Caco-2 (cell line): ENCODE data around the gene UBE2J2. TPM values are rescaled to one million over a fixed set of nuclear protein-coding genes. Genes with fewer than 3 reads are reported as not detected.

Source experiments
- BruUV-seq: library from RNA; stranded (reverse); fragments of 400-500 nt; replicated peaks from 2 replicates; lab custom pipeline; 2021; lab: Mats Ljungman, UMichigan
- CTCF ChIA-PET: fragments of 300-600 bp; sonication (Branson Sonifier 250); formaldehyde crosslinking; loops from one replicate; lab custom pipeline; 2022; ENCODE audit warnings: antibody characterized with exemption; lab: Charles Lee
- POLR2A ChIA-PET: fragments of 300-600 bp; sonication (Branson Sonifier 250); formaldehyde crosslinking; loops from one replicate; lab custom pipeline; 2022; ENCODE audit warnings: antibody characterized with exemption; lab: Charles Lee
- DNase-seq, 2 experiments: peaks; one replicate each; pipeline versions ENCODE4 v3.0.0 to v3.0.0-alpha.2; 2020 to 2022
- H3K27me3 ChIP-seq: replicated peaks from 2 replicates; pipeline ENCODE4 v1.6.0; 2011; ENCODE audit warnings: low read length; ENCODE audit not compliant: control insufficient read depth, insufficient read depth
- H3K36me3 ChIP-seq: 2 replicates; pipeline ENCODE4 v1.5.1; 2011; ENCODE audit warnings: low read length; ENCODE audit not compliant: control insufficient read depth, insufficient read depth
- H3K4me1 ChIP-seq: fragments of 250-450 bp; sonication (Bioruptor Pico); 2 replicates; pipeline ENCODE4 v1.5.1; 2020; ENCODE audit warnings: mild to moderate bottlenecking
- H3K4me3 ChIP-seq: 2 replicates; pipeline ENCODE4 v1.5.1; 2011; ENCODE audit warnings: low read depth, mild to moderate bottlenecking, control low read depth, low read length
- H3K9me3 ChIP-seq: fragments of 250-450 bp; sonication (Bioruptor Pico); 2 replicates; pipeline ENCODE4 v1.5.1; 2020; ENCODE audit warnings: mild to moderate bottlenecking, moderate library complexity
- H3K27ac Mint-ChIP-seq: one replicate; pipeline ENCODE4 v1.8.0; 2022; ENCODE audit warnings: mixed read lengths; ENCODE audit not compliant: unreplicated experiment
- H3K27me3 Mint-ChIP-seq: one replicate; pipeline ENCODE4 v1.8.0; 2022; ENCODE audit warnings: mixed read lengths; ENCODE audit not compliant: insufficient read depth, unreplicated experiment
- H3K36me3 Mint-ChIP-seq: one replicate; pipeline ENCODE4 v1.8.0; 2022; ENCODE audit warnings: mild to moderate bottlenecking, mixed read lengths; ENCODE audit not compliant: insufficient read depth, unreplicated experiment
- H3K4me1 Mint-ChIP-seq: one replicate; pipeline ENCODE4 v1.8.0; 2022; ENCODE audit warnings: low read depth, mixed read lengths; ENCODE audit not compliant: unreplicated experiment
- H3K4me3 Mint-ChIP-seq: one replicate; pipeline ENCODE4 v1.8.0; 2022; ENCODE audit warnings: mild to moderate bottlenecking, moderate library complexity, mixed read lengths; ENCODE audit not compliant: unreplicated experiment
- H3K9me3 Mint-ChIP-seq: one replicate; pipeline ENCODE4 v1.8.0; 2022; ENCODE audit warnings: mixed read lengths; ENCODE audit not compliant: unreplicated experiment
- CTCF ChIP-seq, 2 experiments: fragments of 200-600 bp in 1 of 2; IDR thresholded peaks; 1 replicate in 1 of 2; 2 replicates in 1 of 2; pipeline versions ENCODE4 v1.5.1 to v1.8.0; 2011 to 2022; ENCODE audit warnings: antibody characterized with exemption in 1 of 2, control low read depth in 1 of 2, inconsistent platforms in 1 of 2, low read depth in 1 of 2, low read length in 1 of 2, mild to moderate bottlenecking in 1 of 2, moderate library complexity in 1 of 2; ENCODE audit not compliant: insufficient read depth in 1 of 2, severe bottlenecking in 1 of 2, unreplicated experiment in 1 of 2
- intact Hi-C: fragments of 100-400 bp; cut with micrococcal nuclease; formaldehyde crosslinking; loops from one replicate; pipeline ENCODE4 v1.10.0; 2022; ENCODE audit not compliant: unreplicated experiment
- total RNA-seq: library from RNA; stranded (reverse); gene quantifications from 2 replicates; pipeline ENCODE4 v1.2.3, GENCODE V29; 2022

UBE2J2 gene
- total RNA-seq, 1 experiment from 2014 or later = 57.2 TPM

- H3K36me3 Mint-ChIP-seq = peaks cover 14% of the 10 kb centered on the region
- CTCF ChIA-PET = interaction anchor here (0.6 kb wide), 1 partner anchor 171 kb away, joined by 4 read pairs; no protein-coding TSS in a partner anchor
- no TSS peak for BruUV-seq
- no peak overlapping the region for H3K27ac Mint-ChIP-seq
- H3K36me3 ChIP-seq = no peaks in the 10 kb centered on the region
- no peaks in the 10 kb centered on the region for H3K9me3 ChIP-seq
- TF ChIP-seq CTCF (IDR thresholded peaks at IDR 0.05; ENCODE audit: insufficient read depth in 1 of 2, low read depth in 1 of 2, low read length in 1 of 2, severe bottlenecking in 1 of 2, unreplicated experiment in 1 of 2) = no peak
- intact Hi-C loops = no loop called here
- peaks cover 3% of the 10 kb centered on the region for H3K27me3 Mint-ChIP-seq
- POLR2A ChIA-PET = no interaction called here
- no peaks in the 10 kb centered on the region for H3K4me1 Mint-ChIP-seq
- H3K4me1 ChIP-seq = no peaks in the 10 kb centered on the region; the same call in 1 of the 2 replicates
- peaks cover 8% of the 10 kb centered on the region for H3K9me3 Mint-ChIP-seq
- H3K4me3 Mint-ChIP-seq = no peak overlapping the region
- DNase-seq = no peak
- H3K27me3 ChIP-seq = no peaks in the 10 kb centered on the region
- no peak overlapping the region for H3K4me3 ChIP-seq
Measured at GRCh38 chr1:1287288-1288110, 13.8 kb upstream of the UBE2J2 start.

DNA sequence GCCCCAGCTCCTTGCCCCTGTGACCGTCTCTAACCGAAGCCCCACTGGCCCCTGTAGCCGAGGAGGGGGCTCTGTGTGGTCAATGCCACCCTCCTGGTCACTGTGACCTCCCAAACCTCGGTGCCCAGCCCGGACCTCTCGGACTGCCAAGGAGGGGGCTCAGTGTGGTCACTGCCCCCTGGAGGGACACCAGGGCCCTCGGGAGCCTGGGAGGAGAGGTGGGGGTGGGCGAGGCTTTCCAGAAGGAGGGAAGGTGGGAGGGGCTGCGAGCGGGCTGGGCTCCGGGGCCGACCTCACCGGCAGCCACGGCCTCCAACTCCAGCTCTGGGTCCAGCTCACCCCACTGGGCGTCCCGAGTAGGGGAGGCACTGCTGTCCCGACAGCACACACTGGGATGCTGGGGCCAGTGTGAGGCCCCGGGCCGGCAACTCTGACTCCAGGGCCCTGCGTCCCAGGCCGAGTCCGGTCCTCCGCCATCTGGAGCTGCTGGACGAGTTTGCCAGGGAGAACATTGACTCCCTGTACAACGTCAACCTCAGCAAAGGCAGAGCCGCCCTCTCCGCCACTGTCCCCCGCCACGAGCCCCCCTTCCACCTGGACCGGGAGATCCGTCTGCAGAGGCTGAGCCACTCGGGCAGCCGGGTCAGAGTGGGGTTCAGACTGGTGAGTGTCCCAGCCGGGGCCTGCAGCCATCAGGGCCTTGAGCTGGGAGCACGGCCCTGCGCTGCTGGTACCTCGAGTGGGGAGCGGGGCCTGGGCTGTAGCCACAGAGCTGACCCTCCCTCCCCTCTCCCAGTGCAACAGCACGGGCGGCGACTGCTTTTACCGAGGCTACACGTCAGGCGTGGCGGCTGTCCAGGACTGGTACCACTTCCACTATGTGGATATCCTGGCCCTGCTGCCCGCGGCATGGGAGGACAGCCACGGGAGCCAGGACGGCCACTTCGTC lies 12.9 kb upstream of the UBE2J2 start:
- Histone ChIP-seq H3K4me3 (no peak overlapping the region), H3K36me3 (no peaks in the 10 kb centered on the region), H3K9me3 (no peaks in the 10 kb centered on the region), H3K27me3 (no peaks in the 10 kb centered on the region), H3K4me1 (no peaks in the 10 kb centered on the region; the same call in 1 of the 2 replicates)
- H3K9me3 Mint-ChIP-seq = peaks cover 8% of the 10 kb centered on the region
- BruUV-seq = no TSS peak
- no peak for TF ChIP-seq CTCF (IDR thresholded peaks at IDR 0.05; ENCODE audit: insufficient read depth in 1 of 2, low read depth in 1 of 2, low read length in 1 of 2, severe bottlenecking in 1 of 2, unreplicated experiment in 1 of 2)
- CTCF ChIA-PET = no interaction called here
- peaks cover 3% of the 10 kb centered on the region for H3K27me3 Mint-ChIP-seq
- no peak for DNase-seq
- POLR2A ChIA-PET = no interaction called here
- no peaks in the 10 kb centered on the region for H3K4me1 Mint-ChIP-seq
- H3K36me3 Mint-ChIP-seq = peaks cover 9% of the 10 kb centered on the region
- no peak overlapping the region for H3K4me3 Mint-ChIP-seq
- H3K27ac Mint-ChIP-seq = no peak overlapping the region
- intact Hi-C loops = no loop called here

GRCh38 chr1:1285611-1286311 lies 12.1 kb upstream of the UBE2J2 start:
- TF ChIP-seq CTCF (IDR thresholded peaks at IDR 0.05; ENCODE audit: insufficient read depth in 1 of 2, low read depth in 1 of 2, low read length in 1 of 2, severe bottlenecking in 1 of 2, unreplicated experiment in 1 of 2) = no peak
- Mint-ChIP-seq H3K27ac (no peak overlapping the region), H3K9me3 (peaks cover 8% of the 10 kb centered on the region), H3K4me3 (no peak overlapping the region), H3K36me3 (peaks cover 9% of the 10 kb centered on the region), H3K27me3 (peaks cover 3% of the 10 kb centered on the region), H3K4me1 (no peaks in the 10 kb centered on the region)
- POLR2A ChIA-PET = no interaction called here
- no peaks in the 10 kb centered on the region for H3K9me3 ChIP-seq
- intact Hi-C loops = no loop called here
- no peaks in the 10 kb centered on the region for H3K4me1 ChIP-seq
- H3K36me3 ChIP-seq = no peaks in the 10 kb centered on the region
- no peaks in the 10 kb centered on the region for H3K27me3 ChIP-seq
- CTCF ChIA-PET = no interaction called here
- no TSS peak for BruUV-seq
- no peak for DNase-seq
- H3K4me3 ChIP-seq = no peak overlapping the region
